ENCODE data around the gene CYBB.

Gene CYBB

GRCh38 chrX:37787423-37787869, 7.6 kb downstream of the CYBB start:
- Histone ChIP-seq H3K9me2 (replicated peaks; ENCODE audit: control insufficient read depth, low read length) (no peaks in the 10 kb centered on the region), H3K4me1 (ENCODE audit: control insufficient read depth, low read length) (peaks cover 71% of the 10 kb centered on the region), H3K4me2 (ENCODE audit: low read length) (peak overlapping the region; percentile 93), H3K36me3 (ENCODE audit: control insufficient read depth, low read length) (peaks cover 77% of the 10 kb centered on the region), H3K27me3 (ENCODE audit: control insufficient read depth, low read length) (no peaks in the 10 kb centered on the region), H3K9me3 (ENCODE audit: control insufficient read depth, insufficient read depth, low read length) (no peaks in the 10 kb centered on the region), H3K27ac (ENCODE audit: low read depth, low read length) (peak overlapping the region; percentile 100), H4K20me1 (ENCODE audit: control insufficient read depth, insufficient read depth, low read depth, low read length) (no peaks in the 10 kb centered on the region), H3K79me2 (ENCODE audit: control insufficient read depth, low read length) (peaks cover 29% of the 10 kb centered on the region), H3F3A (ENCODE audit: control insufficient read depth, insufficient read depth) (peaks cover 28% of the 10 kb centered on the region), H3K4me3 (ENCODE audit: low read length) (peak overlapping the region; percentile 70)
- no peak for TF ChIP-seq CTCF (IDR thresholded peaks at IDR 0.05; ENCODE audit: low read depth, low read length, poor library complexity, severe bottlenecking)
- no peak for TF ChIP-seq EZH2phosphoT487 (IDR thresholded peaks at IDR 0.05; ENCODE audit: borderline replicate concordance, low read length)

GRCh38 chrX:37796310-37796709, 16.5 kb downstream of the CYBB start:
- peaks cover 96% of the 10 kb centered on the region for H3K36me3 ChIP-seq (ENCODE audit: control insufficient read depth, low read length)
- no peak overlapping the region for H3K4me3 ChIP-seq (ENCODE audit: low read length)
- H3F3A ChIP-seq (ENCODE audit: control insufficient read depth, insufficient read depth): no peaks in the 10 kb centered on the region
- H3K9me3 ChIP-seq (ENCODE audit: control insufficient read depth, insufficient read depth, low read length): no peaks in the 10 kb centered on the region
- H3K9me2 ChIP-seq (replicated peaks; ENCODE audit: control insufficient read depth, low read length): no peaks in the 10 kb centered on the region
- H3K27me3 ChIP-seq (ENCODE audit: control insufficient read depth, low read length): no peaks in the 10 kb centered on the region
- H4K20me1 ChIP-seq (ENCODE audit: control insufficient read depth, insufficient read depth, low read depth, low read length): no peaks in the 10 kb centered on the region
- H3K79me2 ChIP-seq (ENCODE audit: control insufficient read depth, low read length): no peaks in the 10 kb centered on the region
- TF ChIP-seq EZH2phosphoT487 (IDR thresholded peaks at IDR 0.05; ENCODE audit: borderline replicate concordance, low read length) (no peak), CTCF (IDR thresholded peaks at IDR 0.05; ENCODE audit: low read depth, low read length, poor library complexity, severe bottlenecking) (no peak)
- H3K4me2 ChIP-seq (ENCODE audit: low read length): no peak overlapping the region
- no peak overlapping the region for H3K27ac ChIP-seq (ENCODE audit: low read depth, low read length)
- H3K4me1 ChIP-seq (ENCODE audit: control insufficient read depth, low read length): peaks cover 26% of the 10 kb centered on the region

- H3K9me3 ChIP-seq (ENCODE audit: control insufficient read depth, insufficient read depth, low read length): no peaks in the 10 kb centered on the region
- no peaks in the 10 kb centered on the region for H3K79me2 ChIP-seq (ENCODE audit: control insufficient read depth, low read length)
- no peaks in the 10 kb centered on the region for H3K27me3 ChIP-seq (ENCODE audit: control insufficient read depth, low read length)
- H3K36me3 ChIP-seq (ENCODE audit: control insufficient read depth, low read length): peaks cover 94% of the 10 kb centered on the region
- H3K4me2 ChIP-seq (ENCODE audit: low read length): no peak overlapping the region
- no peak overlapping the region for H3K27ac ChIP-seq (ENCODE audit: low read depth, low read length)
- H3K4me1 ChIP-seq (ENCODE audit: control insufficient read depth, low read length): peaks cover 30% of the 10 kb centered on the region
- TF ChIP-seq CTCF (IDR thresholded peaks at IDR 0.05; ENCODE audit: low read depth, low read length, poor library complexity, severe bottlenecking) (no peak), EZH2phosphoT487 (IDR thresholded peaks at IDR 0.05; ENCODE audit: borderline replicate concordance, low read length) (no peak)
- no peaks in the 10 kb centered on the region for H3F3A ChIP-seq (ENCODE audit: control insufficient read depth, insufficient read depth)
- H3K9me2 ChIP-seq (replicated peaks; ENCODE audit: control insufficient read depth, low read length): no peaks in the 10 kb centered on the region
- H4K20me1 ChIP-seq (ENCODE audit: control insufficient read depth, insufficient read depth, low read depth, low read length): no peaks in the 10 kb centered on the region
- no peak overlapping the region for H3K4me3 ChIP-seq (ENCODE audit: low read length)
Measured at GRCh38 chrX:37796805-37797204, 16.9 kb downstream of the CYBB start.

Data from DOHH2 (cell line).